K562 treated with DMSO at 1 percent for 48 hours (cell line): Measurements from ENCODE around the gene RHOA. TPM values are rescaled to one million over a fixed set of nuclear protein-coding genes. Genes with fewer than 3 reads are reported as not detected.

Experiments used
- total RNA-seq: library from RNA; unstranded; fragments of 300-600 nt; gene quantifications from 2 replicates; pipeline ENCODE4 v1.2.3, GENCODE V29; 2022; ENCODE audit warnings: low replicate concordance; ENCODE audit errors: extremely low read depth

Gene RHOA
- not detected in 2 replicates for total RNA-seq

DNA sequence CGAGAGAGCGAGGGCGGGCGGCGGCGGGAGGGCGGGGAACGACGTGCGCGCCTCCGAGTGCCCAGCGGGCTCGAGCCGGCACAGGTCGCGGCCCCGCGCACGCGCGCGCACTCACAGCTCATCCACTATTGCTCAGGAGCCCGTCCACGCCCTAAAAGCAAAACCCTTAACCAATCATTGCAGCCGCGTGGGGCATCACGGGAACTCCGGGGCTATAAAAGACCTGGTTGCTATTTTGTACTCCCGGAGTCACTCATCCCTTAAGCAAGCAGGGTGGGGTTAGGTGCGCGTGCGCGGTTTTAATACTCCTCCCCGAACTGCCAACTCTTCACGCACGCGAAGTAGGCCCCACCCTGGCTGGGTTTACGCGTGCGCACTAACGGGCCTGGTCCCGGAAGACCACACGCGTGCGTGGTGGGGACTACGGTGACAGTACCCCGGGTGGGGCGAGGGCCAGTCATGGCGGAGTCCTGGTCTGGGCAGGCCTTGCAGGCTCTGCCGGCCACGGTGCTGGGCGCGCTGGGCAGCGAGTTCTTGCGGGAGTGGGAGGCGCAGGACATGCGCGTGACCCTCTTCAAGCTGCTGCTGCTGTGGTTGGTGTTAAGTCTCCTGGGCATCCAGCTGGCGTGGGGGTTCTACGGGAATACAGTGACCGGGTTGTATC lies at the start of gene RHOA, which contains the start of gene TCTA:
Gene RHOA (minus strand): TSS at position 9 of the 664 bp plus-strand sequence. CDS start 36,387 bp downstream, outside the sequence.
Gene TCTA (plus strand): TSS at position 456 of the 664 bp plus-strand sequence. CDS start 4 bp downstream, at position 460.

DNA sequence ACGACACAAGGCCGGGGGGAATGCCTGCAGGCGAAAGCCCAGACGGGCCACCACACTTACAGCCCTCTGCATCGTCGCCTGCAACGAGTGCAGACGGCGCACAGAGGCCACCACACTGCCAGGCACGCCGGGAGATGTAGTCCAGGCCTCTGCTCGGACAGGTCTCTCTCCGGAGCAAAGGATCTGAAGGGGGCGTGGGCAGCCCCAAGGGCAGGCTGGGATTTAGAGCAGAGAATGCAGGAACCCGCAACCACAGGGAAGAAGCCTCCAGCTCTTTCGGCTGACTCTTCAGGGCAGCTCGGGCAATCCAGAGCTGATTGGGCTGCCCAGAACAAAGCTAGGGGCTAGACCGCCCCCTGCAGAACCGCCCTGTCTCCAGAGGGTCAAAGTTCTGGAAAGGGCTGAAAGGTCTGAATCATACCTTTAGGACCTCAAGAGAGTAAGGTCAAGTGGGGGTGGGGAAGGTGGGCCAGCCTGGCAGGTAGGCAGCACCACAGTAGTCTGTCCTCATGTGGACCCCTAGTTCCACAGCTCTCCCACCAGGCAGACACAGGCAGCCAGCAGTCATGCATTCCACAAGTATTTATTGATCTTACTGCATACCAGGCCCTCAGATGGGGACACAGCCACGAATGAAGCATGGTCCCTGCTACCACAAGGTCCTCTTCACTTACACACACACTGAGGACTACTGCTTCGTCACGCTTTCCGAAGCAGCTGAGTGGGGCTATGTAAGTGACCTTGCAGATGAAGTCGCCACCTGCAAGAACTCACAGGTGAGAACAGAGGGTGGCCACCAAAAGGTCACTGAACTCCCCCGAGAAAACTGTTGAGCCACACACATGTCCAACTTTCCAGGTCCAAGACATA lies 10.8 kb upstream of the RHOA start, which contains the start of gene AMT:
Gene AMT (minus strand): TSS at position 95 of the 870 bp plus-strand sequence. CDS start 23 bp downstream, at position 72.

DNA sequence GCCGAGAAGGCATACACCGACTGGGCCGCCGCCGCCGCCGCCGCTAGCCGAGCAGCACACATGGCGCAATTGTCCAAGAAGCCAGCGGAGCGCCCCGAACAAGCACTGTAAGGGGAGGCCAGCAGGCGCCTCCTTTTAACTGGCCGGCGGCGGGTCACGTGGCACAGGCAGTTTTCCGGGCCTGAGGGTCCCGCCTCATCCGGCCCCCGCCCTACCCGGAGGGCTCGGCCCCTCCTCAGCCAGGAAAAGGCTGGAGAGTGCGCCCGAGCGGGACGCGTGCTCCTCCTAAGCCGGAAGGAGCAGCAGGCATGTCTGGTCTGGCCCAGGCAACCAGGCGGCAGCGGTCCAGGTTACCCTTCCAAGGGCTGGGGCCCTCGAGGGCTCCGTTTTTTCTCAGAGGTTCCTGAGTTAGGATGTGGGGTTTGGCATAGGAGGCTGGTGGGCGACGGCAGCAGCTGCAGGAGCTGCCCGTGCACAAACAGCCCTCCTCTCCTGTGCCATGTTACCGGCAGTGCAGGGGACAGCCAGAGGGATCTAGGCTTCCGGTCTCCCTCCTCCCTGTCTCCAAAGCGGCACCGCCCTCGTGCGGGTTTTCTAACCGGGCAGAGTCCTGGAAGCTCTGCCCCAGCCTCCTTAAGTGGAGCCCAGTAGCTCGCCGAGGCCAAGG lies 53.4 kb downstream of the RHOA start, which contains the start of gene GPX1:
Gene GPX1 (minus strand): TSS at position 137 of the 667 bp plus-strand sequence. CDS start 75 bp downstream, at position 62.

DNA sequence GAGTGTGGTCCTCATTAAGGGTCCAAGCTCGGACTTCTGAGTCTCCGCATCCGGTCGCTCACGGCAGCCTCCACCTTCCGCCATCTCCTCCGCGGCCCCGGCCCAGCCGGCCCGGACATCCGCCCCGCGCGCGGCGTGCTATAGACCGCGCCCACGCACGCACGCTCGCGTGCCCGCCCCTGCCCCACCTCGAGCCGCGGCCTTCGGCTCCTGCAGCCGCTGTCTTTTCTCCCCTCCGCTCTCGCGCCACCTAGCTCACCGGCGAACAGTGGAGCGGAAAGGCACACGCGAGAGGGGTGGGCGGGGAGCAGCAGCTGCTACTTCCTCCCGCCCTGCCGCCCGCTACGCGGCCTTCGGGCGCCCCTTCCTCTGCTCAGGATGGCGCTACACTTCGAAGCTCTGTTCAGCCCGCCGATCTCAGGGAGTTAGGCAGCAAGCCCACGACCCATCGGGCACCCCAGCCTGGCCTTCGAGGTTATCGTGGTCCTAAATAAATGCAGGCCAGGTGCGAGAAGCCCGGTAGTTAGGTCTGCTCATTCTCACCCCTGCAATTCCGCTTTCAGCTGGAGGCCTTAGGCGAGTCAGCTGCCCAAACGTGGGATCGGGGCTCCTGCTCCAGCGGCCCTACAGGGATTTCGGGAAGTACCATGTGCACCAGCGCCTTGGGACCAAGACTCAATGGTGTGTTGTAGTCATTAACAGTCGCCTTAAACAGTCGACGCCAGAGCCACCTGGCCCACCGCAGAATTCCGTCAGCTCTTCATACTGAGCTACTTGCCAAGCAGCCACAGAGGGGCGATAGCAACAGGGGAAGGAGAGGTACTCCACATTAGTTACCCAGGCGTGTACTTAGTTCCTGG lies 71.6 kb downstream of the RHOA start, which contains the start of gene USP4:
Gene USP4 (minus strand): TSS at position 113 of the 860 bp plus-strand sequence. CDS start 29 bp downstream, at position 84.

Other genes starting within 250 kb of the RHOA start
- gene CCDC71, start 245.6 kb downstream of the RHOA start, total RNA-seq: not detected in 2 replicates
- 1,112 TPM in 1 of 2 replicates, not detected in the other for gene KLHDC8B, start 240.4 kb downstream of the RHOA start, total RNA-seq
- not detected in 2 replicates for gene C3orf62, start 134.7 kb downstream of the RHOA start, total RNA-seq
- gene USP4, start 71.9 kb downstream of the RHOA start, total RNA-seq: not detected in 2 replicates
- not detected in 2 replicates for gene GPX1, start 53.6 kb downstream of the RHOA start, total RNA-seq
- not detected in 2 replicates for gene TCTA, start 447 bp upstream of the RHOA start, total RNA-seq
- gene AMT, start 10.5 kb upstream of the RHOA start, total RNA-seq: not detected in 2 replicates
- not detected in 2 replicates for gene NICN1, start 17.3 kb upstream of the RHOA start, total RNA-seq
- gene DAG1, start 58.3 kb upstream of the RHOA start, total RNA-seq: not detected in 2 replicates
- not detected in 2 replicates for gene BSN, start 142.5 kb upstream of the RHOA start, total RNA-seq